Lower leg skin (tissue), 4 donors: ENCODE data around the gene TPRN. TPM values are rescaled to one million over a fixed set of nuclear protein-coding genes. Genes with fewer than 3 reads are reported as not detected.

Source experiments
- DNase-seq, 2 donors: peaks; one replicate each; pipeline ENCODE4 v3.0.0-alpha.2; 2019; ENCODE audit warnings: low spot score in 2 of 2
- H3K4me3 ChIP-seq: fragments of 200-600 bp; sonication (generic); 2 replicates; pipeline ENCODE4 v1.5.1; 2017; ENCODE audit warnings: mild to moderate bottlenecking, low read depth; ENCODE audit not compliant: poor library complexity, severe bottlenecking
- CTCF ChIP-seq, 3 donors: fragments of 450-650 bp; IDR thresholded peaks; one replicate each; pipeline ENCODE4 v1.5.1; 2016; ENCODE audit warnings: antibody characterized with exemption in 3 of 3, mild to moderate bottlenecking in 3 of 3, moderate library complexity in 2 of 3
- POLR2A ChIP-seq, 2 donors: fragments of 450-650 bp; IDR thresholded peaks; one replicate each; pipeline ENCODE4 v1.6.1; 2016 to 2017; ENCODE audit warnings: antibody characterized with exemption in 2 of 2, mild to moderate bottlenecking in 1 of 2, moderate library complexity in 1 of 2
- WGBS, 2 donors: methylation state at CpG; one replicate each; pipeline ENCODE4 v1.1.5; 2018; 5-methylcytosine and 5-hydroxymethylcytosine counted together
- intact Hi-C: fragments of 100-400 bp; cut with DNase I; formaldehyde crosslinking; loops from one replicate; pipeline ENCODE4 v1.15.0; 2023; ENCODE audit warnings: low total_unique reads
- total RNA-seq, 4 donors: library from RNA; depleted of rRNA; stranded (reverse); fragments of >200 nt; gene quantifications; one replicate each; pipeline ENCODE4 v1.1.0, GENCODE V29; 2016

TPRN gene
- total RNA-seq, 4 donors from 2014 or later: 27.6 to 34.2 (median 29.1) TPM

- 45 to 49% methylated on average over 13 to 17 of the region's 18 CpGs for WGBS, 2 donors
- no peak for DNase-seq
- TF ChIP-seq CTCF (IDR thresholded peaks at IDR 0.05) (no peak), POLR2A (IDR thresholded peaks at IDR 0.05) (no peak)
- H3K4me3 ChIP-seq: no peak overlapping the region
- intact Hi-C loops: loop anchor here (5.0 kb wide), 1 partner anchor 109 kb away; no protein-coding TSS in a partner anchor
These were observed 26.0 kb upstream of the TPRN start for GRCh38 chr9:137226338-137227053.

GRCh38 chr9:137225699-137226331 is 25.3 kb upstream of the TPRN start:
- intact Hi-C loops: loop anchor here (5.0 kb wide), 1 partner anchor 109 kb away; no protein-coding TSS in a partner anchor
- 65 to 69% methylated on average over 4 to 14 of the region's 21 CpGs for WGBS, 2 donors
- no peak overlapping the region for H3K4me3 ChIP-seq
- no peak for DNase-seq
- no peak for TF ChIP-seq POLR2A (IDR thresholded peaks at IDR 0.05)
- TF ChIP-seq CTCF (IDR thresholded peaks at IDR 0.05): no peak

GRCh38 chr9:137224830-137225694 is 24.5 kb upstream of the TPRN start, which contains the start of gene CYSRT1:
CYSRT1 (plus strand) TSS chr9:137225174; CDS start chr9:137225622, 448 bp downstream.
- intact Hi-C loops: loop anchor here (5.0 kb wide), 1 partner anchor 108 kb away; no protein-coding TSS in a partner anchor
- no peak for TF ChIP-seq POLR2A (IDR thresholded peaks at IDR 0.05)
- no peak for TF ChIP-seq CTCF (IDR thresholded peaks at IDR 0.05)
- WGBS, 2 donors: 45 to 53% methylated on average over 4 to 16 of the region's 23 CpGs
- no peak for DNase-seq
- H3K4me3 ChIP-seq: no peak within 1 kb of the TSS

- no peak for TF ChIP-seq CTCF (IDR thresholded peaks at IDR 0.05)
- no peak for TF ChIP-seq POLR2A (IDR thresholded peaks at IDR 0.05)
- DNase-seq: peak; percentile 97 to 99
- peak overlapping the region; percentile 48 for H3K4me3 ChIP-seq
- intact Hi-C loops: no loop called here
- 1% methylated on average over 31 to 44 of the region's 63 CpGs for WGBS, 2 donors
These were observed 22.8 kb upstream of the TPRN start for GRCh38 chr9:137223078-137223970.
